Erythroblast (primary cell): ENCODE data around the gene LRRC74A.

Experiments used
- DNase-seq, 2 experiments: peaks; one replicate each; lab custom pipeline; 2025; lab: John Stamatoyannopoulos, UW
- GATA1 ChIP-seq: IDR thresholded peaks from 2 replicates; pipeline ENCODE4 v1.6.1; 2011; ENCODE audit warnings: low read depth, mild to moderate bottlenecking, control low read depth, low read length, moderate library complexity
- POLR2A ChIP-seq: IDR thresholded peaks from 2 replicates; pipeline ENCODE4 v1.6.1; 2011; ENCODE audit warnings: mild to moderate bottlenecking, low read length

LRRC74A gene

DNA sequence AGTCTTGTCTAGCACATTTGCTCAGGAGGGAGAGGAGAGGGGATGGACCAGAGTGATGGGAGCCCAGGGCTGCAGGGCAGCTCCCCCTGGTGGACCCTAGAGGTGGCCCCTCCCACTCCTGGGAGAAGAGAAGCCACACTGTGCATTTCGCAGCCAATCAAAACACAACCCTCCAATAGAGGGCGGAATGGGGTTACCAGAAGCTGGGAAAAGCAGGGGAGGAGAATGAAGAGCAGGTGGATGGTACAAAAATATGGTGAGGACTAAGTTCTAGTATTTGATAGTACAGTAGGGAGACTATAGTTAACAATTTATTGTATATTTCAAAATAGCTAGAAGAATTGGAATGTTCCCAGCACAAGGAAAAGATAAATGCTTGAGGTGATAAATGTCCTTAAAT, 41.3 kb upstream of the LRRC74A start:
- DNase-seq: peak; percentile 81 to 87
- TF ChIP-seq POLR2A: no peak
- TF ChIP-seq GATA1: no peak

GRCh38 chr14:76786601-76787000, 39.6 kb upstream of the LRRC74A start:
- no peak for TF ChIP-seq POLR2A
- no peak for TF ChIP-seq GATA1
- peak in 1 of 2 experiments; percentile 27 for DNase-seq

DNA sequence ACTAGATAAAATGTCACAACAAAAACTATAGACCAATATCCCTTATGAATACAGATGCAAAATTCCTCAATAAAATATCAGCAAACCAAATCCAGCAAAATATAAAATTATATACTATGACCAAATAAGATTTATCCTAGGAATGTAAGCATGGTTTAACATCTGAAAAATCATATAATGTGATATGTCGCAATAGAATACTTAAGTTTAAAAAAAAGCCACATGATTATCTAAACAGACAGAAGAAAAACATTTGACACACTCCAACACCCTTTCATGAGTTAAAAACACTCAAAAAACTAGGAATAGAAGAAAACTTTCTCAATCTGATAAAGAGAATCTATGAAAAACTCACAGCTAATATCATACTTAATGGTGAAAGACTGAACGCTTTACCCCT, 33.8 kb upstream of the LRRC74A start:
- no peak for DNase-seq
- TF ChIP-seq POLR2A: no peak
- no peak for TF ChIP-seq GATA1

DNA sequence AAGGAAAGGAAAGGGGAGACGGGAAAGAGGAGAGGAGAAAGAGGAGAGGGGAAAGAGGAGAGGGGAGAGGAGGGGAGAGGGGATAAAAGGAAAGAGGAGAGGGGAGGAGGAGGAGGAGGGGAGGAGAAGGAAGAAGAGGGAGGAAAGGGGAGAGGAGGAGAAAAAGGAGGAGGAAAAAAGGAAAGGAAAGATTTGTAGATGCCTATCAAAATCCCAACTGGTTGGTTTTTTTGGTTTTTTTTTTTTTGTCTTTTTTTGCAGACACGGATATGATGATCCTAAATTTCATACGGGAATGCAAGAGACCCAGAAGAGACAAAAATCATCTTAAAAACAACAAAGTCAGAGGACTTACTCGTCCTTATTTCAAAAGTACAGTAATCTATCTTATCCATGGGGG, 32.9 kb upstream of the LRRC74A start:
- TF ChIP-seq GATA1 (no peak), POLR2A (no peak)
- DNase-seq: no peak

GRCh38 chr14:76793956-76794355, 32.3 kb upstream of the LRRC74A start:
- no peak for DNase-seq
- TF ChIP-seq GATA1 (no peak), POLR2A (no peak)

DNA sequence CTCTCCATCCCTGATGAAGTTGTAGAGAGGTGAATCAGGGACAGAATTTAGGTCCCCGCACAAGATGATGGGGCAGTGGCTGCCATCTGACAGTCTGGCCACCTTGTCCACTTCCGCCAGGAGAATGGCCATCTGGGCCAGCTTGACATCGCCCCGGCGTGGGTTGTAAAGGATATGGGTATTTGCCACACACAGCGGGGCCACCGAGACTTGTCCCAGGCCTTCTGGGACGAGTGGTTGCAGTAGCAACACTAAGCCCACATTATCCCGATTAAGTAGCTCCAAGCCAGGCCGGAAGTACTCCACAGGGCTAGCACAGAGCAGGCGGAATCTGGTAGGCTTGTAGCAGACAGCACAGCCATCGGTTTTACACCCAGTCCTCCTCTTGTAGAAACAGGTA, 19.8 kb upstream of the LRRC74A start:
- DNase-seq: no peak
- TF ChIP-seq POLR2A (no peak), GATA1 (no peak)

- no peak for DNase-seq
Observed at GRCh38 chr14:76808011-76808410, 18.2 kb upstream of the LRRC74A start.

DNA sequence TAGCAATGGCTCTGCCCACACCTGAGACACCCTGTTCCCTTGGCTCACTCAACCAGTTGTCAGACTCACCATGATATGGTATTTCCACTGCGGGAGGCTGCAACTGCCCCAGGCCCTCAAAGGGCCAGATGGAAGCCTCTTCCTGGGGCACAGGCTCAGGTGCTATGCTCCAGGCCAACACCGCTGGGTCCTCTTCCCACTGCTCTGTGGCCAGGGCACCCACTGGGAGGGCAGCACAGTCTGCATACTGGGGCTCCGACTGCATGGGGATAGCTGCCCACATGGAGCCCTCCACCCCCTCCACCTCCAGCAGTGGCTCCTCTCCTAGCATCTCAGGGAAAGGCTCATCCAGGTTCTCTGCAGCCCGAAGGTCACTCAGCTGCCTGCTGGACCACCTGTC, 17.2 kb upstream of the LRRC74A start:
- no peak for TF ChIP-seq GATA1
- DNase-seq: no peak

More at GRCh38 chr14:76808011-76808410, 18.2 kb upstream of the LRRC74A start:
- TF ChIP-seq POLR2A (no peak), GATA1 (no peak)

GRCh38 chr14:76810525-76810924, 15.7 kb upstream of the LRRC74A start:
- peak in 1 of 2 experiments; percentile 32 for DNase-seq
- no peak for TF ChIP-seq GATA1
- TF ChIP-seq POLR2A: no peak

GRCh38 chr14:76810953-76811400, 15.2 kb upstream of the LRRC74A start:
- TF ChIP-seq GATA1 (no peak), POLR2A (no peak)
- peak; percentile 47 to 48 for DNase-seq

- peak; percentile 8 to 29 for DNase-seq
- TF ChIP-seq GATA1 (no peak), POLR2A (no peak)
Observed at GRCh38 chr14:76811561-76811960, 14.6 kb upstream of the LRRC74A start.

DNA sequence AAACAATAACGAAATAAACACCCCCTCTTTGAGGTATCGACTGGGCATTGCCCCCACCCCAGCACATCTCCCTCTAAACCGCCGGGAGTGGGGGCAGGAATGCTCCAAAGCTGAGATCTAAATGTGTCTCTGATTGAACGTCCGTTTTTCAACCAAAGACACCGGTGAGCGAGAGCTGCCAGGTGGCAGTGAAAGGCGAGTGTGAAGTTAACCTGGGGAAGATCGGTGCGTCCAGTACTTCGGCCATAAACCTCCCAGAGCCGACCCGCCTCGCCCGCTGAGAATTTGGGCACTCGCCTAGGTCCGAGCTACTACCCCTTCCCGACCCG, 14.2 kb upstream of the LRRC74A start:
- no peak for TF ChIP-seq GATA1
- TF ChIP-seq POLR2A: no peak
- no peak for DNase-seq

- peak; percentile 96 to 97 for DNase-seq
- no peak for TF ChIP-seq GATA1
- TF ChIP-seq POLR2A: peak; percentile 75
Observed at GRCh38 chr14:76812422-76813383, 13.5 kb upstream of the LRRC74A start, which contains the start of gene ANGEL1. ANGEL1 (minus strand) TSS chr14:76812882; CDS start chr14:76812827, 55 bp downstream.

DNA sequence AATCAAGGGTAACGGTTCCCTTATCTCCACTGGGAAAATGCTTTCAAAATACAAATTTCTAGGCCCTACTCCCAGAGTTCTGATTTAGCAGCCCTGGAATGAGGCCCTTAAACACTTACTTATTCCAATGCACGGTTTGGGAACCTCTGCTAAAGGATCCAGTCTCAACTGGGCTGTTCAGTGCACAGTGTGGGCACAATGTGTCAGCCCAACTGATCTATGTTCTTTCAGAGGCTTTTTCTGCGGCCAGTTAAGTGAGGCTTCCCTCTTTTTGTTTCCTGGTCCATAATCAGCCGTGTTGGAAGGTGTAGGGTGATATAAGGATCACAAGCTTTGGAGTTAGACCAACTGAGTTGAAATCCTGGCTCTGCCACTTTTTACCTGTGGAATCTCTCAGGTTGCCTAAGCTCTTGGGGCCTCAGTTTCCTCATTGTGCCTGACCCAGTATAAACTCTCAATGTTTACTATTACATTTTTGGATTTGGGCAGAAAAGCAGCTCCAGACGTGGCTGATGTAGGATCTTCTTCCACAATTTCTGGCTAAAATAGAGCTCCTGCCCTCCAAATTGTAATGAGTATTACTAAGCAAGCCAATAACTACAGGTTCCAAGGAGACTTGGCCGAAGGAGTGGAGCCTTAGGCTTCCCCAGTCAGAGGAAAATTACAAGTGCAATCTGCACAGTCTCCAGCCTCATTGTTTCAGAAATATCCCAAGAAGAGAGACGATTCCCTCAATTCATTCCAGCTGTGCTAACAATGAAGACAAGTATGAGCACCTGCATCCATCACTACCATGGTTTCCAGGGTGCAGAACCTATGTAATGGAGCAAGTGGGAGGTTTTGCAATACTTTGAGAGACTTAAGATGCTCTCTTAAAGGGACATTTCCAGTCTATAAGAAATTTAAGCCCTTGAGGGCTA, 11.2 kb upstream of the LRRC74A start:
- TF ChIP-seq GATA1 (no peak), POLR2A (no peak)
- DNase-seq: no peak

- no peak for DNase-seq
- TF ChIP-seq GATA1 (no peak), POLR2A (no peak)
Observed at GRCh38 chr14:76820700-76821099, 5.5 kb upstream of the LRRC74A start.
